ENCODE results near the gene ZNF497. TPM values are rescaled to one million over a fixed set of nuclear protein-coding genes. Genes with fewer than 3 reads are reported as not detected.

The ZNF497 gene
- total and polyA plus RNA-seq, 9 of the 15 experiments (the other 6 are each of a cell fraction or from before 2014, with no cell fraction given): 0.06 to 0.98 (median 0.44) TPM; not detected in 1

GRCh38 chr19:58400916-58401839, 38.6 kb upstream of the ZNF497 start (continued):
- TF ChIP-seq ZMIZ1 (IDR thresholded peaks at IDR 0.05; ENCODE audit: low read depth in 2 of 2, low read length in 2 of 2) (no peak), ZC3H8 (IDR thresholded peaks at IDR 0.05) (no peak), GATAD2A (IDR thresholded peaks at IDR 0.05) (no peak), ESRRA (IDR thresholded peaks at IDR 0.05; ENCODE audit: borderline replicate concordance, low read depth) (no peak; the same call in 1 of the 2 replicates), SP1 (CRISPR knock-in tag; IDR thresholded peaks at IDR 0.05) (peak; percentile 94), GTF3C2 (IDR thresholded peaks at IDR 0.05; ENCODE audit: borderline replicate concordance, extremely low read depth, insufficient read length) (no peak), NR2F6 (CRISPR knock-in tag; IDR thresholded peaks at IDR 0.05) (no peak), PHF20 (IDR thresholded peaks at IDR 0.05; ENCODE audit: partially characterized antibody) (peak; percentile 21), CUX1 (CRISPR knock-in tag; IDR thresholded peaks at IDR 0.05) (no peak), ZNF174 (CRISPR knock-in tag; IDR thresholded peaks at IDR 0.05) (no peak), HOMEZ (CRISPR knock-in tag; IDR thresholded peaks at IDR 0.05) (0 out of 2 replicates have a peak, but pooled peaks have one; percentile 58)

Data from K562 (cell line).